GM13977 (cell line): ENCODE data around the gene SMCHD1.
"Not testable (repeated sequence)": the region's sequence is repeated elsewhere in the genome, so short reads cannot be mapped to it uniquely, and the experiment has no call there.

Experiments
- DNase-seq: peaks from one replicate; pipeline ENCODE4 v3.0.0; 2012; ENCODE audit warnings: low spot score
- CTCF ChIP-seq: IDR thresholded peaks from 2 replicates; pipeline ENCODE4 v1.5.1; 2012; ENCODE audit warnings: mild to moderate bottlenecking, control low read depth; ENCODE audit not compliant: insufficient read depth; ENCODE audit errors: extremely low read depth, missing control alignments
- in situ Hi-C: fragments of 300-500 bp; cut with MboI; formaldehyde crosslinking; loops from one replicate; pipeline ENCODE4 v1.12.0; 2022; ENCODE audit warnings: low sequenced_read_pairs, low pct_unique_long_range_greater_than_20kb, mixed read lengths, inconsistent platforms; ENCODE audit not compliant: unreplicated experiment

SMCHD1 gene

GRCh38 chr18:2656237-2656980, 883 bp downstream of the SMCHD1 start:
- no peak for TF ChIP-seq CTCF

GRCh38 chr18:2656981-2657512, 1.5 kb downstream of the SMCHD1 start:
- in situ Hi-C loops, result no loop called here
- TF ChIP-seq CTCF, result no peak
- no peak for DNase-seq

More at GRCh38 chr18:2656237-2656980, 883 bp downstream of the SMCHD1 start:
- in situ Hi-C loops, result no loop called here
- DNase-seq, result peak; percentile 42

GRCh38 chr18:2657788-2658458, 2.4 kb downstream of the SMCHD1 start:
- in situ Hi-C loops, result no loop called here
- DNase-seq, result peak; percentile 38
- no peak for TF ChIP-seq CTCF

GRCh38 chr18:2660849-2661248, 5.3 kb downstream of the SMCHD1 start:
- in situ Hi-C loops, DNase-seq: not testable (repeated sequence)

GRCh38 chr18:2662288-2662687, 6.8 kb downstream of the SMCHD1 start:
- DNase-seq, in situ Hi-C loops: not testable (repeated sequence)

GRCh38 chr18:2662990-2663389, 7.5 kb downstream of the SMCHD1 start:
- TF ChIP-seq CTCF, result no peak
- in situ Hi-C loops, result no loop called here
- no peak for DNase-seq

- no peak for TF ChIP-seq CTCF
- in situ Hi-C loops, result no loop called here
- no peak for DNase-seq
These were observed 16.9 kb downstream of the SMCHD1 start for GRCh38 chr18:2672410-2672809.
